Mucosa of descending colon (tissue), 3 donors: ENCODE data around the gene KLF13. TPM values are rescaled to one million over a fixed set of nuclear protein-coding genes. Genes with fewer than 3 reads are reported as not detected.

Experiments used
- ATAC-seq: fragments of 200-7000 bp; cut with Tn5 transposase; one replicate; pipeline ENCODE4 v1.9.1; 2020; ENCODE audit warnings: mild to moderate bottlenecking, moderate library complexity
- DNase-seq, 3 donors: peaks; one replicate each; pipeline ENCODE4 v3.0.0-alpha.2; 2020
- H3K36me3 ChIP-seq: fragments of 200-600 bp; one replicate; pipeline ENCODE4 v1.8.0; 2021; ENCODE audit warnings: low read depth, mild to moderate bottlenecking
- H3K4me1 ChIP-seq: fragments of 200-600 bp; one replicate; pipeline ENCODE4 v1.8.0; 2021; ENCODE audit warnings: low read depth, mild to moderate bottlenecking
- H3K4me3 ChIP-seq: fragments of 200-600 bp; one replicate; pipeline ENCODE4 v1.8.0; 2021; ENCODE audit warnings: mild to moderate bottlenecking
- H3K9me3 ChIP-seq: fragments of 200-600 bp; one replicate; pipeline ENCODE4 v1.8.0; 2021; ENCODE audit warnings: mild to moderate bottlenecking
- CTCF ChIP-seq: fragments of 200-600 bp; IDR thresholded peaks from one replicate; pipeline ENCODE4 v1.8.0; 2022; ENCODE audit warnings: antibody characterized with exemption, mild to moderate bottlenecking
- intact Hi-C, 2 donors: fragments of 100-400 bp; cut with DNase I in 1 of 2; cut with micrococcal nuclease in 1 of 2; formaldehyde crosslinking; loops; one replicate each; pipeline versions ENCODE4 v1.11.0 to v1.11.1; 2022; cut with DNase I, micrococcal nuclease
- total RNA-seq, 3 donors: library from RNA; stranded (reverse); fragmentation: NEBNext Ultra II Directional in 2 of 3; extraction: Animal tissue kit (Norgen Biotek cat#: 25700) in 2 of 3; gene quantifications; one replicate each; pipeline versions ENCODE4 v1.2.1 to v1.2.4, GENCODE V29; 2021 to 2023
- donor health status: DM: no; HTN: no; CAD: no; lungs with moderate emphysema.
- donor health status: DM: no; HTN: no; CAD: no.
- donor health status: DM: no; HTN: yes; CAD: no.

KLF13 gene
- total RNA-seq, 3 donors from 2014 or later = 72.4 to 107 (median 91.2) TPM

GRCh38 chr15:31316135-31316795 lies 10.4 kb upstream of the KLF13 start:
- ATAC-seq (no peak), DNase-seq (no peak)
- H3K4me3 ChIP-seq = no peak overlapping the region
- TF ChIP-seq CTCF = no peak
- H3K4me1 ChIP-seq = no peaks in the 10 kb centered on the region
- intact Hi-C loops = no loop called here
- H3K9me3 ChIP-seq = peaks cover 11% of the 10 kb centered on the region
- H3K36me3 ChIP-seq = no peaks in the 10 kb centered on the region

GRCh38 chr15:31317017-31317416 lies 9.6 kb upstream of the KLF13 start:
- no peaks in the 10 kb centered on the region for H3K36me3 ChIP-seq
- intact Hi-C loops = no loop called here
- DNase-seq (no peak), ATAC-seq (no peak)
- H3K9me3 ChIP-seq = peaks cover 11% of the 10 kb centered on the region
- no peak overlapping the region for H3K4me3 ChIP-seq
- H3K4me1 ChIP-seq = no peaks in the 10 kb centered on the region
- TF ChIP-seq CTCF = no peak

GRCh38 chr15:31317421-31318327 lies 9.0 kb upstream of the KLF13 start:
- Histone ChIP-seq H3K4me3 (no peak overlapping the region), H3K4me1 (no peaks in the 10 kb centered on the region), H3K36me3 (no peaks in the 10 kb centered on the region), H3K9me3 (peaks cover 11% of the 10 kb centered on the region)
- intact Hi-C loops = no loop called here
- ATAC-seq (no peak), DNase-seq (no peak)
- TF ChIP-seq CTCF = no peak

GRCh38 chr15:31318429-31318828 lies 8.2 kb upstream of the KLF13 start:
- no peak overlapping the region for H3K4me3 ChIP-seq
- peaks cover 7% of the 10 kb centered on the region for H3K9me3 ChIP-seq
- no peaks in the 10 kb centered on the region for H3K4me1 ChIP-seq
- intact Hi-C loops = no loop called here
- no peak for ATAC-seq
- H3K36me3 ChIP-seq = no peaks in the 10 kb centered on the region
- DNase-seq = no peak
- TF ChIP-seq CTCF = no peak

- Histone ChIP-seq H3K36me3 (no peaks in the 10 kb centered on the region), H3K9me3 (no peaks in the 10 kb centered on the region), H3K4me1 (no peaks in the 10 kb centered on the region), H3K4me3 (no peak overlapping the region)
- intact Hi-C loops = no loop called here
- TF ChIP-seq CTCF = no peak
- no peak for DNase-seq
- ATAC-seq = no peak
These were observed 6.6 kb upstream of the KLF13 start for GRCh38 chr15:31320022-31320421.
